GM12878 (cell line): ENCODE results near the gene NKX2-3. TPM values are rescaled to one million over a fixed set of nuclear protein-coding genes. Genes with fewer than 3 reads are reported as not detected.

Source experiments
- ATAC-seq: fragments of 200-7000 bp; cut with Tn5 transposase; 3 replicates; pipeline ENCODE4 v1.9.1; 2020; ENCODE audit warnings: mild to moderate bottlenecking, moderate library complexity
- BruUV-seq: library from RNA; stranded (reverse); fragments of 400-500 nt; replicated peaks from 2 replicates; lab custom pipeline; 2021; lab: Mats Ljungman, UMichigan
- CTCF ChIA-PET: fragments of 300-600 bp; sonication (Branson Sonifier 250); formaldehyde crosslinking; extraction: SDS; loops from one replicate; lab custom pipeline; 2021; ENCODE audit warnings: inconsistent platforms; lab: Yijun Ruan, JAX
- POLR2A ChIA-PET: fragments of 350-600 bp; formaldehyde crosslinking; extraction: SDS; loops from one replicate; lab custom pipeline; 2021; ENCODE audit warnings: inconsistent platforms; lab: Charles Lee
- RAD21 ChIA-PET: fragments of 300-600 bp; sonication (Branson Sonifier 250); formaldehyde crosslinking; loops from one replicate; lab custom pipeline; 2023; ENCODE audit warnings: antibody characterized with exemption; ENCODE audit not compliant: unreplicated experiment; lab: Charles Lee
- SMC1A ChIA-PET: fragments of 300-600 bp; sonication (Branson Sonifier 250); formaldehyde crosslinking; loops from one replicate; lab custom pipeline; 2023; ENCODE audit not compliant: unreplicated experiment, uncharacterized antibody; lab: Charles Lee
- DNase-seq: peaks from one replicate; pipeline ENCODE4 v3.0.0-alpha.2; 2011; ENCODE audit warnings: low read depth, low spot score
- FAIRE-seq: peaks from 3 replicates; lab custom pipeline; 2011; peaks lifted over from hg19 to GRCh38; lab: Jason Lieb, UNC
- H2AFZ ChIP-seq: 2 replicates; pipeline ENCODE4 v1.6.0; 2011; ENCODE audit warnings: low read depth, low read length, control low read depth; ENCODE audit not compliant: control insufficient read depth
- H3K27ac ChIP-seq: 2 replicates; pipeline ENCODE4 v1.5.1; 2011; ENCODE audit warnings: control low read depth; ENCODE audit not compliant: control insufficient read depth, insufficient read depth
- H3K27me3 ChIP-seq, 2 experiments: replicated peaks in 1 of 2; 2 replicates each; pipeline versions ENCODE4 v1.6.0 to v1.6.1; 2011; ENCODE audit warnings: low read length in 1 of 2; ENCODE audit not compliant: control insufficient read depth in 2 of 2, insufficient read depth in 2 of 2
- H3K36me3 ChIP-seq, 2 experiments: 2 replicates each; pipeline ENCODE4 v1.5.1; 2011; ENCODE audit warnings: low read length in 1 of 2; ENCODE audit not compliant: control insufficient read depth in 2 of 2, insufficient read depth in 2 of 2
- H3K4me1 ChIP-seq: 2 replicates; pipeline ENCODE4 v1.6.1; 2011; ENCODE audit warnings: mild to moderate bottlenecking, low read length, moderate library complexity, mixed read lengths; ENCODE audit not compliant: control insufficient read depth, insufficient read depth
- H3K4me2 ChIP-seq: 2 replicates; pipeline ENCODE4 v1.6.0; 2011; ENCODE audit warnings: control low read depth; ENCODE audit not compliant: control insufficient read depth, insufficient read depth
- H3K4me3 ChIP-seq: fragments of 200-600 bp; sonication (generic); 2 replicates; pipeline ENCODE4 v1.5.1; 2016
- H3K79me2 ChIP-seq: 2 replicates; pipeline ENCODE4 v1.6.0; 2011; ENCODE audit warnings: low read length; ENCODE audit not compliant: control insufficient read depth, insufficient read depth
- H3K9ac ChIP-seq: 2 replicates; pipeline ENCODE4 v1.8.0; 2011; ENCODE audit warnings: low read length, control low read depth, mixed read lengths; ENCODE audit not compliant: control insufficient read depth, insufficient read depth
- H3K9me3 ChIP-seq: replicated peaks from 3 replicates; pipeline ENCODE4 v1.5.1; 2011; ENCODE audit warnings: mild to moderate bottlenecking, low read length; ENCODE audit not compliant: control insufficient read depth, insufficient read depth
- H4K20me1 ChIP-seq: 2 replicates; pipeline ENCODE4 v1.6.0; 2011; ENCODE audit not compliant: control insufficient read depth, insufficient read depth
- ATF7 ChIP-seq: fragments of 450-650 bp; IDR thresholded peaks from 2 replicates; pipeline ENCODE4 v1.6.1; 2016; ENCODE audit warnings: low read depth, mild to moderate bottlenecking
- CHD4 ChIP-seq: fragments of 200-600 bp; sonication (generic); IDR thresholded peaks from 2 replicates; pipeline ENCODE4 v1.6.1; 2016; ENCODE audit warnings: mild to moderate bottlenecking
- EP300 ChIP-seq, 2 experiments: fragments of 150-350 bp in 1 of 2; IDR thresholded peaks; 2 replicates each; pipeline ENCODE4 v1.6.1; 2011 to 2012; ENCODE audit warnings: low read depth in 2 of 2, low read length in 2 of 2, borderline replicate concordance in 1 of 2, improper control_type of control experiment in 1 of 2, inconsistent platforms in 1 of 2; ENCODE audit not compliant: control insufficient read depth in 1 of 2
- MTA3 ChIP-seq: IDR thresholded peaks from 2 replicates; pipeline ENCODE4 v1.6.1; 2012; ENCODE audit warnings: low read length, inconsistent platforms, borderline replicate concordance
- NFIC ChIP-seq: IDR thresholded peaks from 2 replicates; pipeline ENCODE4 v1.6.1; 2012; ENCODE audit warnings: low read depth, mild to moderate bottlenecking, inconsistent platforms, low read length, moderate library complexity
- NR2F1 ChIP-seq: fragments of 450-650 bp; conservative IDR thresholded peaks from 2 replicates; pipeline ENCODE4 v1.6.1; 2017; ENCODE audit warnings: mild to moderate bottlenecking
- PAX5 ChIP-seq: IDR thresholded peaks from 2 replicates; pipeline ENCODE4 v1.6.1; 2011; ENCODE audit warnings: low read depth, low read length, borderline replicate concordance
- RELA ChIP-seq: fragments of 450-650 bp; IDR thresholded peaks from 2 replicates; pipeline ENCODE4 v1.8.0; 2014; ENCODE audit warnings: borderline replicate concordance; ENCODE audit not compliant: partially characterized antibody
- RUNX3 ChIP-seq: IDR thresholded peaks from 2 replicates; pipeline ENCODE4 v1.6.1; 2012; ENCODE audit warnings: low read length, inconsistent platforms
- SPI1 ChIP-seq: IDR thresholded peaks from 2 replicates; pipeline ENCODE4 v1.6.1; 2011; ENCODE audit warnings: low read depth, mild to moderate bottlenecking, low read length, moderate library complexity, borderline replicate concordance; ENCODE audit not compliant: insufficient read depth
- WGBS: methylation state at CpG from one replicate; pipeline ENCODE4 v1.1.6; 2016; ENCODE audit warnings: low lambda C conversion rate; ENCODE audit not compliant: insufficient replicate concordance, insufficient coverage; ENCODE audit errors: missing lambda C conversion rate; 5-methylcytosine and 5-hydroxymethylcytosine counted together
- in situ Hi-C: fragments of 300-500 bp; cut with MboI; formaldehyde crosslinking; loops from 9 replicates; pipeline ENCODE4 v1.14.3; 2018; ENCODE audit warnings: mixed read lengths
- intact Hi-C: fragments of 100-400 bp; cut with micrococcal nuclease; formaldehyde crosslinking; loops from one replicate; pipeline ENCODE4 v1.14.2; 2022; ENCODE audit not compliant: unreplicated experiment
- polyA plus RNA-seq, 11 experiments: library from polyadenylated mRNA; depleted of rRNA in 4 of 11; unstranded in 6 of 11; stranded (reverse) in 5 of 11; fragments of >200 nt; fragmentation: Nextera tagmentation in 4 of 11; fragmentation: Illumina TruSeq in 1 of 11; extraction: Ambion mirVana in 4 of 11; extraction: Trizol in 1 of 11; gene quantifications; 1 replicate in 1 of 11; 2 replicates in 10 of 11; pipeline versions ENCODE4 v1.2.1 to v1.2.3, GENCODE V29; 2011 to 2016; ENCODE audit warnings: inconsistent platforms in 2 of 11, missing spikeins in 2 of 11, low read depth in 1 of 11
- total RNA-seq, 4 experiments: library from RNA; depleted of rRNA in 3 of 4; stranded (reverse); fragments of >200 nt in 3 of 4; fragmentation: Illumina TruSeq in 1 of 4; extraction: Trizol in 1 of 4; gene quantifications; 2 replicates each; pipeline versions ENCODE4 v1.2.1 to v1.2.3, GENCODE V29; 2013 to 2021

NKX2-3 gene
- total and polyA plus RNA-seq, 10 of the 15 experiments (the other 5 are each of a cell fraction or from before 2014, with no cell fraction given) = not detected

- TF ChIP-seq EP300 (IDR thresholded peaks at IDR 0.05; ENCODE audit: borderline replicate concordance in 1 of 2, control insufficient read depth in 1 of 2, low read depth in 2 of 2, low read length in 2 of 2) = no peak
- TF ChIP-seq CHD4 = no peak
- TF ChIP-seq, all 136 proteins: peak for 0
These were observed 22.6 kb downstream of the NKX2-3 start (continued) for GRCh38 chr10:99555371-99555770.

- no peaks in the 10 kb centered on the region for H4K20me1 ChIP-seq
- no peak overlapping the region for H3K9ac ChIP-seq
- H3K9me3 ChIP-seq = no peaks in the 10 kb centered on the region
- H2AFZ ChIP-seq = peak overlapping the region; percentile 34
- peak; percentile 90 for ATAC-seq
- FAIRE-seq = peak; percentile 35
- no TSS peak for BruUV-seq
- 0% methylated on average over 6 of the region's 6 CpGs for WGBS
- ChIA-PET POLR2A (no interaction called here), RAD21 (interaction anchor here (1.0 kb wide), 1 partner anchor 120 kb away, joined by 4 read pairs; no protein-coding TSS in a partner anchor), CTCF (interaction anchor here (5.8 to 11.1 kb wide), 2 partner anchors 57 to 120 kb away, joined by 43 to 201 read pairs; no protein-coding TSS in a partner anchor), SMC1A (interaction anchor here (0.6 to 1.2 kb wide), 4 partner anchors 9 to 120 kb away, joined by 3 to 4 read pairs (median 3); no protein-coding TSS in a partner anchor)
- H3K4me3 ChIP-seq = no peak overlapping the region
- H3K27ac ChIP-seq = no peak overlapping the region
- H3K4me1 ChIP-seq = peaks cover 17% of the 10 kb centered on the region
- H3K79me2 ChIP-seq = no peaks in the 10 kb centered on the region
- DNase-seq = peak; percentile 80
- H3K4me2 ChIP-seq = peak overlapping the region; percentile 78
- in situ Hi-C loops (no loop called here), intact Hi-C loops (loop anchor here (2.0 kb wide), 2 partner anchors 119 to 155 kb away; no protein-coding TSS in a partner anchor)
- H3K36me3 ChIP-seq = no peaks in the 10 kb centered on the region
- peak; percentile 85 for TF ChIP-seq RUNX3
- TF ChIP-seq MTA3 = no peak
- TF ChIP-seq NFIC = 0 out of 2 replicates have a peak, but pooled peaks have one; percentile 31
- TF ChIP-seq NR2F1 = peak; percentile 49
- peak; percentile 44; the same call in 1 of the 2 replicates for TF ChIP-seq ATF7
- TF ChIP-seq RELA = no peak
- peak; percentile 61; the same call in 1 of the 2 replicates for TF ChIP-seq SPI1
- 0 out of 2 replicates have a peak, but pooled peaks have one; percentile 9 for TF ChIP-seq PAX5
- peaks cover 0 to 2% of the 10 kb centered on the region in 2 experiments; a peak in 2 of 4 replicates for H3K27me3 ChIP-seq
These were observed 23.2 kb downstream of the NKX2-3 start for GRCh38 chr10:99555825-99556523.
